GM19240 (cell line): ENCODE data around the gene NUP160.
"Not testable (repeated sequence)": the region's sequence is repeated elsewhere in the genome, so short reads cannot be mapped to it uniquely, and the experiment has no call there.

Experiments used
- DNase-seq: peaks from one replicate; pipeline ENCODE4 v3.0.0; 2011; ENCODE audit warnings: low spot score; ENCODE audit not compliant: insufficient read length

The NUP160 gene

DNA sequence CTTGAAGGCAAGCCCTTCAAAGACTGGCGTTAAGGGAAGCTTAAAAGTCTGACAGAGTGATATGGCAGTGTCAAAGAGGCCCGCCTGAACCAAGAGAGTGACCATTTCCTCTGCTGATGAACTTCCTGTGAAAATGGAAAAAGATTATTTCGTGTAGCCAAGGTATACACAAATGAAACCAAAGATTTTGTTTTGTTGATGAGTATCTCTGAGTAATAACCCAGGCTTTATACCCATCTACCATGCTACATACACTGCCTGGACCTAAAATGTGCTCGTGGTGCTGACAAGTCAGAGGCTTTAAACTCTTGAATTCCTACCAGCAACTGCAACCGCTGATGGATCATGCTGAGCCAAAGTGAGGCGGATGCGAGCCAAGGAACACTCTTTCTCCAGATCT is 60.0 kb downstream of the NUP160 start:
- DNase-seq: no peak

- DNase-seq: no peak
These were observed 61.8 kb downstream of the NUP160 start for GRCh38 chr11:47786373-47786772.

DNA sequence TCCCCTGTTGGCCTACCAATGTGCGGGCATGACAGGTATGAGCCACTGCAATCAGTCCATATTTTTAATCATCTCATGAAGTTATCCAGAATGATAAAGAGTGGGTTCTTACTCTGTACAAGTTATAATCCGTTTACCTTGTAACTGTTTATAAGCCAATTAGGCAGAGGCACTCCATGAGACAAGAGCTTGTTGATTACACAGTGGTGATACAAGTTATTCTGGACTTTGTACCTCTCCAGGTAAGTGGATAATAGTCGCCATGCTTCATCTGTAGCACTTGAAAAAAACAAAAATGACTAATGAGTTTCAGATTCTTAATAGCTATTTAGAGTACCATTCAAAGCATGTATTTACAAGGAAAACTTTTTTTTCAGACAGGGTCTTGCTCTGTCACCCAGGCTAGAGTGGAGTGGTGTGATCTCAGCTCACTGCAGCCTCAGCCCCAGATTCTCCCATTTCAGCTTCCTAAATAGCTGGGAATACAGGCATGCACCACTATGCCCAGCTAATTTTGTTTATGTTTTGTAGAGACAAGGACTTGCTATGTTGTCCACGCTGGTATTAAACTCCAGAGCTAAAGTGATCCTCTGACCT is 63.3 kb downstream of the NUP160 start:
- no peak for DNase-seq

DNA sequence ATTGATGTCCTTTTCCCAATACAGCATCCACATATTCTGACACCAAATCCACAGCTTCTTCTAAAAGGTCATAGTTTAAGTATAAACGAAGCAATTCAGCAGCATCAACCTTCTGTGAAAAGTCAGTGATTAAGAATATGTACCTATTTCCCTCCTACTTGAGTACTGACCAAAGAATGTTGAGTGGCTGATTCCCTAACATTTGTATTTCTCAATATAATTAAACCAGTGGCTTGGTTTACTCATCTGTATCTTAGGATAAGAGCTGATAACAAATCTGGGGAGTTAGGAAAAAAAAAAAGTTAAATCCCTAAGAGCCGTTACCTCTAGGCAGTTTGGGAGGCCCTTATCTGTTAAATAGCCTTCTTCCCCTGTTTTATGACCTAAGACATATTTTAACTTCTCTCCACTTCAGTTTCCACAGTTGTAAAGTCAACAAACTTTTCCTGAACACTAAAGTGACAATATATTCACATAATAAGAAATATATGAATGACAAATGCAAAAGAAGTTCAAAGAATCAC is 65.0 kb downstream of the NUP160 start:
- no peak for DNase-seq

DNA sequence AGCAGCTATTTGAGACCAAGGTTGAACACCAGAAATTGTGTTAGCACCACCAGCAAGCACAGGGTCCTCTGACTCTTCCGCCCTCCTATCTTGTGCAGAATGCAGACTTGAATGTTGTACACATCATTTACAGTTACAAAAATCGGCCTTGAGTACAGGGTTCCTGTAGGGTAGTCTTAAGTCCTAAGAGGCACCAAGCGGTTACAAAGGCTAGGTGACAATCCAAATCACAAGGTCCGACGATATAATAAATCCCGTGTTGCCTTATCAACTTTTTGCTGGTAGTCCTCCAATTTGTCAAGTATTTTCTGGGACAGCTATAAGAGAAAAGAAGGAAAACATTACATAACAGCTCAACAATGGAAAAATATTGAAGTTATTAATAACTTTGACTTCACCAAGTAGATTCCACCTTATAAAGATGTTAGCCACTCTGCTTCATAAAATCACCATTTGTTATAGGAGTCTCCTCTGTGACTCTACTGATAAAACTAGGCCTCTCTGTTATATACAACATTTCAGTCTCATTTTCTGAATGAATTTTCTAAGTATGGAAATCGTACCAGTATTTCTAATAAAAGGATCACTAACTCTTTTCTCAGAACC is 69.2 kb downstream of the NUP160 start:
- no peak for DNase-seq

- no peak for DNase-seq
These were observed 72.8 kb downstream of the NUP160 start for GRCh38 chr11:47775240-47775869.

DNA sequence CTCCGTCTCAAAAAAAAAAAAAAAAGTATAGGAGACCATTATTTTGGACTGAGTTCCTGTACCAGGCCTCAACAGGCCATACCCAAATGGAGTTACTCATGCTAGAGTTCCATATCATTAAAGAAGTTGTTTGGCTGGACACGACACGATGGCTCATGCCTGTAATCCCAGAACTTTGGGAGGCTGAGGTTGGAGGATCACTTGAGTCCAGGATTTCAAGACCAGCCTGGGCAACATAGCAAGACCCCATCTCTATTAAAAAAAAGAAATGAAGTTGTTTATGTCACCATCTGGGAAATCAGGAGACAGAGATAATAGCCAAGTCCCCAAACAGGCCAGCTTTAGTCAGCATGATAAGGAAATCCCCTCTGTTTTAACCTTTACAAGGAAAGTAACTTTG is 74.3 kb downstream of the NUP160 start:
- DNase-seq: no peak

DNA sequence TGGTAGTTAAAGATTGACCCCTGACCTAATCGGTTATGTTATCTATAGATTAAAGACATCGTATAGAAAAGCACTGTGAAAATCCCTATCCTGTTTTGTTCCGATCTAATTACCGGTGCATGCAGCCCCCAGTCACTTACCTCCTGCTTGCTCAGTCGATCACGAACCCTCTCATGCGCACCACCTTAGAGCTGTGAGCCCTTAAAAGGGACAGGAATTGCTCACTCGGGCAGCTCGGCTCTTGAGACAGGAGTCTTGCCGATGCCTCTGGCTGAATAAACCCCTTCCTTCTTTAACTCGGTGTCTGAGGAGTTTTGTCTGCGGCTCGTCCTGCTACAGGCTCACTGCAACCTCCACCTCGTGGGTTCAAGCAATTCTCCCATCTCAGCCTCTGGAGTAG is 78.6 kb downstream of the NUP160 start:
- not testable (repeated sequence) for DNase-seq

DNA sequence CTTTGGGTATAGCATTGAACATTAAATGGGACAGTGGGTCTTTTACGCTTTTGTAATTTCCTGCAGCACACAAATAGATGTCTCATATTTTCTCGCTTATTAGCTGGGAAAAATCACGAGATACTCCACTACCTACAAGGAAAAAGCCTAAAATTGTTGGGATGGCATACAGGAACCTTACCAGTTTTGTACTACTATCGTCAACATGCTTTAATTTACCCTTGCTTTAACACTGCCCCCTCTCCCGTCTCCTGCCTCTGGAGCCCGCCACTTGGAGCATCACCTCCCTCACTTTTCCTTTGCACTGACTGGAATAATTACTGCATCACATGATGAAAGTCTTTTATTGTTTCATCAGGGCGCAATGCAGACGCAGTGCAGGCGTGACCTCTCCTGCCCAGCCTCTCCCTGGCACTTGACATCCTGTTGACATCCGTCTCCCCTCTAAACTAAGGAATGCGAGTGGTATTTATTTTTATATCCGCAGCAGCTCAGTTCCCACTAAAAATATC is 80.0 kb downstream of the NUP160 start:
- DNase-seq: no peak

- DNase-seq: no peak
These were observed 81.5 kb downstream of the NUP160 start for GRCh38 chr11:47766509-47767227.

DNA sequence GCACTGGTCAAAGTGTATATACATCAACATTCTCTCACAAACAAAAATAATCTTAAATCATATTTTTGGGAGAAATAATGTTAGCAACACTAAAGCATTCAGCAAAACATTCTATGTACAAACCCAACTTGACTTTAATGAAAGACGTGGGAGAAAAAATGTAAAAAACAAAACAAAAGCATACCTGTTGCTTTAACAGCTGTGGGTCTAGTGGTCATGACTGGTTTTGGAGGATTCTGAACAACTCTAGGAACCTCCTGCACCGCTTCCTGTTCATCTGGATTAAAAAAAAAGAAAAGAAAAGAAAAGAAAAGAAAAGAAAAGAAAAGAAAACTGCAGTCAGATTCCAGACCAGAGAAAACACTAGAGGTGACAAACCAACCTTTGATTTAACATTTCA is 83.1 kb downstream of the NUP160 start:
- no peak for DNase-seq

- DNase-seq: not testable (repeated sequence)
These were observed 88.9 kb downstream of the NUP160 start for GRCh38 chr11:47759291-47759690.

DNA sequence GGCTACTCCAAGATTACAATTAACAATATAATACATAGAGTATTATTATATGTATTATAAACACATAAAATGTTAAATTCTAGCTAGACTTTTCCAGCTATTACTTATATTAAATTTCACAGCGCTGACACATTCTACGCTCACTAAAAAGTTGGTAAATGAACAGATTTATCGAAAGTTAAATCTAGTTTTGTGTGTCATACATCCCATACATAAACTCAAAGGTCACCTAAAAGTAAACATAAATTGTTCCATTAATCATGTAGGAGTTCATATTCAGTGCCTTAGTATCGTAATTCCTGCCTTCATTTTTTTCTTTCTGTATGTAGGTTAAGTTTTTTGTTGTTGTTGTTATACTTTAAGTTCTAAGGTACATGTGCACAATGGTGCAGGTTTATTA is 91.9 kb downstream of the NUP160 start:
- no peak for DNase-seq

- DNase-seq: no peak
These were observed 97.4 kb downstream of the NUP160 start for GRCh38 chr11:47750725-47751124.

DNA sequence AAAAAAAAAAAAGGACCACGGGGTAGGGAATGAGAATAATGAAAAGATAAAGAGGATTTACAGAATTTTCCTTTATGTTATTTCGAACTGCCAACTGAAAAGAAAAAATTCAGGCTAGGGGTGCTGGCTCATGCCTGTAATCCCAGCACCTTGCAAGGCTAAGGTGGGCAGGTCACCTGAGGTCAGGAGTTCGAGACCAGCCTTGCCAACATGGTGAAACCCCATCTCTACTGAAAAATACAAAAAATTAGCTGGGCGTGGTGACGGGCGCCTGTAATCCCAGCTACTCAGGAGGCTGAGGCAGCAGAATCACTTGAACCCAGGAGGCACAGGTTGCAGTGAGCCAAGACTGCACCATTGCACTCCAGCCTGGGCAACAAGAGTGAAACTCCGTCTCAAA is 105.7 kb downstream of the NUP160 start:
- DNase-seq: not testable (repeated sequence)

- DNase-seq: not testable (repeated sequence)
These were observed 110.3 kb downstream of the NUP160 start for GRCh38 chr11:47737817-47738216.

- DNase-seq: no peak
These were observed 115.9 kb downstream of the NUP160 start for GRCh38 chr11:47732271-47732670.

GRCh38 chr11:47731475-47731874 is 116.7 kb downstream of the NUP160 start:
- no peak for DNase-seq
